ENCODE measurements around the gene TRMT10B.
"Not testable (repeated sequence)": the region's sequence is repeated elsewhere in the genome, so short reads cannot be mapped to it uniquely, and the experiment has no call there.

The TRMT10B gene

DNA sequence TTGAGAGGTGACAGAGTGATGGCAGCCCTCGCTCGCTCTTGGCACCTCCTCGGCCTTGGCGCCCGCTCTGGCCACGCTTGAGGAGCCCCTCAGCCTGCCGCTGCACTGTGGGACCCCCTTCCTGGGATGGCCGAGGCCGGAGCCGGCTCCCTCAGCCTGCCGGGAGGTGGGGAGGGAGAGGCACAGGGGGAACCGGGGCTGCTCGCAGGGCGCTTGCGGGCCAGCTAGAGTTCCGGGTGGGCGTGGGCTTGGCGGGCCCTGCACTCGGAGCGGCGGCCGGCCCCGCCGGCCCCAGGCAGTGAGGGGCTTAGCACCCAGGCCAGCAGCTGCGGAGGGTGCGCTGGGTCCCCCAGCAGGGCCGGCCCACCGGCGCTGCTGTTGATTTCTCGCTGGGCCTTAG lies 1.9 kb upstream of the TRMT10B start:
- H3K9ac ChIP-seq (ENCODE audit: low read length); H3K4me3 ChIP-seq (ENCODE audit: low read length); H3K36me3 ChIP-seq (ENCODE audit: control insufficient read depth, insufficient read depth, low read length, severe bottlenecking); H3K4me1 ChIP-seq (ENCODE audit: control insufficient read depth, insufficient read depth, low read length); H3K9me3 ChIP-seq (ENCODE audit: control insufficient read depth, low read length); DNase-seq (ENCODE audit: low read depth); H3K27me3 ChIP-seq (replicated peaks; ENCODE audit: control insufficient read depth, insufficient read depth, low read length): not testable (repeated sequence)

DNA sequence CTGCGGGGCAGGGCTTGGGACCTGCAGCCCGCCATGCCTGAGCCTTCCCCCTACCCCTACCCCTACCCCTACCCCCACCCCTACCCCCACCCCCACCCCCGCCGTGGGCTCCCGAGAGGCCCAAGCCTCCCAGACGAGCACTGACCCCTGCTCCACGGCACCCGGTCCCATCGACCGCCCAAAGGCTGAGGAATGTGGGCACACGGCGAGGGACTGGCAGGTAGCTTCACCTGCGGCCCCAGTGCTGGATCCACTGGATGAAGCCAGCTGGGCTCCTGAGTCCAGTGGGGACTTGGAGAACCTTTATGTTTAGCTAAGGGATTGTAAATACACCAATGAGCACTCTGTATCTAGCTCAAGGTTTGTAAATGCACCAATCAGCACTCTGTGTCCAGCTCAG lies 1.5 kb upstream of the TRMT10B start:
- H3K27me3 ChIP-seq (replicated peaks; ENCODE audit: control insufficient read depth, insufficient read depth, low read length); H3K4me3 ChIP-seq (ENCODE audit: low read length); H3K9me3 ChIP-seq (ENCODE audit: control insufficient read depth, low read length); H3K4me1 ChIP-seq (ENCODE audit: control insufficient read depth, insufficient read depth, low read length); H3K36me3 ChIP-seq (ENCODE audit: control insufficient read depth, insufficient read depth, low read length, severe bottlenecking); DNase-seq (ENCODE audit: low read depth); H3K9ac ChIP-seq (ENCODE audit: low read length): not testable (repeated sequence)

DNA sequence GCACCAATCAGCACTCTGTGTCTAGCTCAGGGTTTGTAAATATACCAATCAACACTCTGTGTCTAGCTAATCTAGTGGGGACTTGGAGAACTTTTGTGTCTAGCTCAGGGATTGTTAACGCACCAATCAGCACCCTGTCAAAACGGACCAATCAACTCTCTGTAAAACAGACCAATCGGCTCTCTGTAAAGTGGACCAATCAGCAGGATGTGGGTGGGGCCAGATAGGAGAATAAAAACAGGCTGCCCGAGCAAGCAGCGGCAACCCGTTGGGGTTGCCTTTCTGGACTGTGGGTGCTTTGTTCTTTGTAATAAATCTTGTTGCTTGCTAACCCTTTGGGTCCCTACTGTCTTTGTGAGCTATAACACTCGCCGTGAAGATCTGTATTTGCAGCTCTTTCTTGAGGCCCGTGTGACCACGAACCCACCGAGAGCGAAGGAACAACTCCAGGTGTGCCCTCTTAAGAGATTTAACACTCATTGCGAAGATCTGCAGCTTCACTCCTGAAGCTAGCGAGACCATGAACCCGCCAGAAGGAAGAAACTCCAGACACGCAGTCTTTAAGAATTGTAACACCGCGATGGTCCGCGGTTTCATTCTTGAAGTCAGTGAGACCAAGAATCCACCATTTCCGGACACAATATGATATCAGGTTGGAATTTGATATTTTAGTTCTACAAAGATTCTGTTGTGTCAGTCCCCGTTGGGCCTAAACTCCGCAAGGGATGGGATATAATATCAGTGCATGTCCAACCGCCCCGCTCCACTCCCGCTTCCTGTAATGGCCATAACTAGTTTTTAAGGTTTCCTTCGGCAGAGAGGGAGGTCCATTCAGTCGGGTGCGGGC lies 740 bp upstream of the TRMT10B start:
- Histone ChIP-seq H3K9me3 (ENCODE audit: control insufficient read depth, low read length) (no peaks in the 10 kb centered on the region), H3K9ac (ENCODE audit: low read length) (peak overlapping the region; percentile 93), H3K27me3 (replicated peaks; ENCODE audit: control insufficient read depth, insufficient read depth, low read length) (no peaks in the 10 kb centered on the region), H3K36me3 (ENCODE audit: control insufficient read depth, insufficient read depth, low read length, severe bottlenecking) (no peaks in the 10 kb centered on the region), H3K4me3 (ENCODE audit: low read length) (peak overlapping the region; percentile 95), H3K4me1 (ENCODE audit: control insufficient read depth, insufficient read depth, low read length) (peaks cover 8% of the 10 kb centered on the region)
- DNase-seq (ENCODE audit: low read depth), result no peak

- no peaks in the 10 kb centered on the region for H3K36me3 ChIP-seq (ENCODE audit: control insufficient read depth, insufficient read depth, low read length, severe bottlenecking)
- H3K4me3 ChIP-seq (ENCODE audit: low read length), result no peak overlapping the region
- H3K4me1 ChIP-seq (ENCODE audit: control insufficient read depth, insufficient read depth, low read length), result peaks cover 24% of the 10 kb centered on the region
- DNase-seq (ENCODE audit: low read depth), result no peak
- no peaks in the 10 kb centered on the region for H3K9me3 ChIP-seq (ENCODE audit: control insufficient read depth, low read length)
- H3K9ac ChIP-seq (ENCODE audit: low read length), result no peak overlapping the region
- no peaks in the 10 kb centered on the region for H3K27me3 ChIP-seq (replicated peaks; ENCODE audit: control insufficient read depth, insufficient read depth, low read length)
These were observed 5.1 kb downstream of the TRMT10B start for GRCh38 chr9:37758747-37759146.

DNA sequence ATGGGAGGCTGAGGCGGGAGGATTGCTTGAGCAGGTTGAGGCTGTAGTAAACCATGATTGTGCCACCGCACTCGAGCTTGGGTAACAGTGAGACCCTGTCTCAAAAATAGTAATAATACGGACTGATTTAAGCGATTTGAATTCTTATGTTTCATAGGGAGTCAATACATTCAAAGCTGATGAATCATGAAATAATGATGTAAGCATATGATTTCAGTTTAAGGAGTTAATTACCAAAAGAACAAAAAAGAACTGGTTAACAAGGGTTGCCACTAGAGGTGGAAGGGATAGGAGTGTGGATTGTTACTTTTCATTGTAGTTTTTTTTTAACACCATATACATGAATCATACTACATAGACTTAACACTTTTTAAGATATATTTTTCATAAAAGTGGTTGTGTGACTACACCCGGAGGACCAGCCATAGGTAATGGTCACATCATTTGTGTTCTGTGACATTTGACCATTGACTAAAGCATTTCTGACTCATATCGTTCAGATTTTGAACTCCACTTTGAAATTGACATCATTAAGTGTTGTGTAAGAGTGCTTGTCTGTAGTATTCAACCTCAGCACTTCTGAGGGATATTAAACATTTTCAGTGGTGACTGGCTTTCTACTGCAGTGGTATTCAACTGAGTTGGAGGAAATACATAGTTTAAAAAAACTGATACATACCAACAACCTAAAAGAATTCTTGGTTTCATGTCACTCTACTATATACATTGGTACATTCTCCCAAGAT lies 7.0 kb downstream of the TRMT10B start:
- Histone ChIP-seq H3K4me1 (ENCODE audit: control insufficient read depth, insufficient read depth, low read length) (peaks cover 16% of the 10 kb centered on the region), H3K9ac (ENCODE audit: low read length) (no peak overlapping the region), H3K36me3 (ENCODE audit: control insufficient read depth, insufficient read depth, low read length, severe bottlenecking) (no peaks in the 10 kb centered on the region), H3K27me3 (replicated peaks; ENCODE audit: control insufficient read depth, insufficient read depth, low read length) (no peaks in the 10 kb centered on the region), H3K9me3 (ENCODE audit: control insufficient read depth, low read length) (no peaks in the 10 kb centered on the region), H3K4me3 (ENCODE audit: low read length) (no peak overlapping the region)
- peak; percentile 52 for DNase-seq (ENCODE audit: low read depth)

- H3K4me1 ChIP-seq (ENCODE audit: control insufficient read depth, insufficient read depth, low read length), result peaks cover 16% of the 10 kb centered on the region
- no peaks in the 10 kb centered on the region for H3K36me3 ChIP-seq (ENCODE audit: control insufficient read depth, insufficient read depth, low read length, severe bottlenecking)
- no peak overlapping the region for H3K9ac ChIP-seq (ENCODE audit: low read length)
- H3K27me3 ChIP-seq (replicated peaks; ENCODE audit: control insufficient read depth, insufficient read depth, low read length), result no peaks in the 10 kb centered on the region
- no peaks in the 10 kb centered on the region for H3K9me3 ChIP-seq (ENCODE audit: control insufficient read depth, low read length)
- H3K4me3 ChIP-seq (ENCODE audit: low read length), result no peak overlapping the region
- DNase-seq (ENCODE audit: low read depth), result peak; percentile 52
These were observed 7.9 kb downstream of the TRMT10B start for GRCh38 chr9:37761511-37761910.

DNA sequence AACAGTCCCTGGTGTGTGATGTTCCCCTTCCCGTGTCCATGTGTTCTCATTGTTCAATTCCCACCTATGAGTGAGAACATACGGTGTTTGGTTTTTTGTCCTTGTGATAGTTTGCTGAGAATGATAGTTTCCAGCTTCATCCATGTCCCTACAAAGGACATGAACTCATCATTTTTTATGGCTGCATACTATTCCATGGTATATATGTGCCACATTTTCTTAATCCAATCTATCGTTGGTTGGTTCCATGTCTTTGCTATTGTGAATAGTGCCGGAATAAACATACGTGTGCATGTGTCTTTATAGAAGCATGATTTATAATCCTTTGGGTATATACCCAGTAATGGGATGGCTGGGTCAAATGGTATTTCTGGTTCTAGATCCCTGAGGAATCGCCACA lies 11.7 kb downstream of the TRMT10B start:
- not testable (repeated sequence) for H3K9ac ChIP-seq (ENCODE audit: low read length); H3K27me3 ChIP-seq (replicated peaks; ENCODE audit: control insufficient read depth, insufficient read depth, low read length); H3K4me3 ChIP-seq (ENCODE audit: low read length); H3K36me3 ChIP-seq (ENCODE audit: control insufficient read depth, insufficient read depth, low read length, severe bottlenecking); H3K9me3 ChIP-seq (ENCODE audit: control insufficient read depth, low read length); DNase-seq (ENCODE audit: low read depth)
- peaks cover 15% of the 10 kb centered on the region for H3K4me1 ChIP-seq (ENCODE audit: control insufficient read depth, insufficient read depth, low read length)

GRCh38 chr9:37769306-37769705 lies 15.7 kb downstream of the TRMT10B start:
- no peaks in the 10 kb centered on the region for H3K27me3 ChIP-seq (replicated peaks; ENCODE audit: control insufficient read depth, insufficient read depth, low read length)
- H3K36me3 ChIP-seq (ENCODE audit: control insufficient read depth, insufficient read depth, low read length, severe bottlenecking), result peaks cover 20% of the 10 kb centered on the region
- no peaks in the 10 kb centered on the region for H3K9me3 ChIP-seq (ENCODE audit: control insufficient read depth, low read length)
- H3K4me1 ChIP-seq (ENCODE audit: control insufficient read depth, insufficient read depth, low read length), result peaks cover 4% of the 10 kb centered on the region
- no peak for DNase-seq (ENCODE audit: low read depth)
- H3K9ac ChIP-seq (ENCODE audit: low read length), result no peak overlapping the region
- H3K4me3 ChIP-seq (ENCODE audit: low read length), result no peak overlapping the region

DNA sequence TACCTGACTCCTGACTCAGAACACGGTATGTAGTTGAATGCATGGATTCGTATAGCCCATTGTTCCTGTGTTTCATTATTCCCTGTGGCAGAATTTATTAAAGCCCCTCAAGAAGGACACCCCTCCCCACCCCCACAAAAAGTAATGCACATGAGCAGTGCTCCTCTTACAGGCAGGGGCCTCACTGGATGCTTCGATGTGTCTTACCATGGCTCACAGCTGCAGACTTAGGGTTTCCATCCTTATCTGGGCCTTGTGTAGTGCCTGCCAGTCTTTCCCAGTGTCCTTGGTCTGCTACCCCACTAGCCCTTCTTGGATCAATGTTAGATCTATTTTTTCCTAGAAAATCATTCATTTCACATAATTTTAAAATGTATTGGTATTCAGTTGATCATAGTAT lies 16.4 kb downstream of the TRMT10B start:
- H3K27me3 ChIP-seq (replicated peaks; ENCODE audit: control insufficient read depth, insufficient read depth, low read length), result no peaks in the 10 kb centered on the region
- H3K4me3 ChIP-seq (ENCODE audit: low read length), result no peak overlapping the region
- H3K9ac ChIP-seq (ENCODE audit: low read length), result no peak overlapping the region
- H3K9me3 ChIP-seq (ENCODE audit: control insufficient read depth, low read length), result no peaks in the 10 kb centered on the region
- H3K36me3 ChIP-seq (ENCODE audit: control insufficient read depth, insufficient read depth, low read length, severe bottlenecking), result peaks cover 20% of the 10 kb centered on the region
- peaks cover 11% of the 10 kb centered on the region for H3K4me1 ChIP-seq (ENCODE audit: control insufficient read depth, insufficient read depth, low read length)
- no peak for DNase-seq (ENCODE audit: low read depth)

DNA sequence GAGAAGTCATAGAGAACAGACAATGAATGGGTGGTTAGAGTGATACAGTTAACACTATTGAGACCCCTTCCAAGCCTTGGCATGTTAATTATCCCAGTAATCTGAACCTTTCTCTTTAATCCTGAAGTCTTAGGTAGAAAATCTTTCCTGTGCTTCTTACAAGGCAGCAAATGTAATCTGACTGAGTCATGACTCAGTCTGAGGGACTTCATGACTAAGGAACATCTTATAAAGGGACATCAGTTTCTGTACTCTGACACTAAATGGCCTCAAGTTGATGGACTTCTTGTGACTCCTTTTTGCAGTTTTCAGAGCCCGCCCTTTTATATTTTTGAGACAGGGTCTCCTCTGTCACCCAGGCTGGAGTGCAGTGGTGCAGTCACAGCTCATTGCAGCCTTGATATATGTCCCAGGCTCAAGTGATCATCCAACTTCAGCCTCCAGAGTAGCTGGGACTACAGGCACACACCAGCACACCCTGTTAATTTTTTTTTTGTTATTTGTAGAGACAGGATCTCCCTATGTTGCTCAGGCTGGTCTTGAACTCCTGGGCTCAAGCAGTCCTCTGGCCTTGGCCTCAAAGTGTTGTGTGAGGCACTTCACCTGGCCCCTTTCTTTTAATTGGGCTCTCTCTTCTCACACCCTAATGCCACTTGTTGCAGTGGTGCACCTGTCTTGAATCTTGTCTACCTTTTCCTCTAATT lies 21.8 kb downstream of the TRMT10B start:
- peaks cover 14% of the 10 kb centered on the region for H3K4me1 ChIP-seq (ENCODE audit: control insufficient read depth, insufficient read depth, low read length)
- H3K27me3 ChIP-seq (replicated peaks; ENCODE audit: control insufficient read depth, insufficient read depth, low read length), result no peaks in the 10 kb centered on the region
- peak; percentile 6 for DNase-seq (ENCODE audit: low read depth)
- no peak overlapping the region for H3K9ac ChIP-seq (ENCODE audit: low read length)
- H3K4me3 ChIP-seq (ENCODE audit: low read length), result no peak overlapping the region
- H3K36me3 ChIP-seq (ENCODE audit: control insufficient read depth, insufficient read depth, low read length, severe bottlenecking), result peaks cover 53% of the 10 kb centered on the region
- H3K9me3 ChIP-seq (ENCODE audit: control insufficient read depth, low read length), result no peaks in the 10 kb centered on the region

DNA sequence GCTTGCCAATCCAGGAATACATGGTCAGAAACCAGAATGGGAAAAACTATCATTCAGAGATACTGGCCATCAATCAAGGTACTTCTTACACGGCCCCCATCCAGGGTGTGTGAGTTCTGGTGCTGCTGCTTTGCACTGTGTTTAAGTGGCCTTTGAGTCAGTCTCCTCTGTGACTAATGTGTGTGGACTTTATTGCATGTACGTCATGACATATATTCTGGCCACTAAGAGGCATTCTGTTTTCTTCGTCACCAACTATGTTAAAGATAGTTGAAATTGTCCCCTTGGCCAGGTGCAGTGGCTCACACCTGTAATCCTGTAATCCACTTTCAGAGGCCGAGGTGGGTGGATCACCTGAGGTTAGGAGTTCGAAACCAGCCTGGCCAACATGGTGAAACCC lies 22.7 kb downstream of the TRMT10B start:
- H3K36me3 ChIP-seq (ENCODE audit: control insufficient read depth, insufficient read depth, low read length, severe bottlenecking), result peaks cover 55% of the 10 kb centered on the region
- DNase-seq (ENCODE audit: low read depth), result peak; percentile 32

More for the DNA sequence above, 22.7 kb downstream of the TRMT10B start:
- Histone ChIP-seq H3K27me3 (replicated peaks; ENCODE audit: control insufficient read depth, insufficient read depth, low read length) (no peaks in the 10 kb centered on the region), H3K4me3 (ENCODE audit: low read length) (no peak overlapping the region), H3K9me3 (ENCODE audit: control insufficient read depth, low read length) (no peaks in the 10 kb centered on the region), H3K9ac (ENCODE audit: low read length) (no peak overlapping the region), H3K4me1 (ENCODE audit: control insufficient read depth, insufficient read depth, low read length) (peaks cover 17% of the 10 kb centered on the region)
